GM18861 (cell line): Measurements from ENCODE around the gene PAPLN.

Source experiments
- ATAC-seq: cut with Tn5 transposase; IDR thresholded peaks from one replicate; pipeline ENCODE4 v1.9.1; 2021; ENCODE audit not compliant: unreplicated experiment

PAPLN gene

GRCh38 chr14:73260574-73260973 is 23.3 kb downstream of the PAPLN start:
- ATAC-seq: no peak

GRCh38 chr14:73261075-73261474 is 23.8 kb downstream of the PAPLN start:
- ATAC-seq: no peak

DNA sequence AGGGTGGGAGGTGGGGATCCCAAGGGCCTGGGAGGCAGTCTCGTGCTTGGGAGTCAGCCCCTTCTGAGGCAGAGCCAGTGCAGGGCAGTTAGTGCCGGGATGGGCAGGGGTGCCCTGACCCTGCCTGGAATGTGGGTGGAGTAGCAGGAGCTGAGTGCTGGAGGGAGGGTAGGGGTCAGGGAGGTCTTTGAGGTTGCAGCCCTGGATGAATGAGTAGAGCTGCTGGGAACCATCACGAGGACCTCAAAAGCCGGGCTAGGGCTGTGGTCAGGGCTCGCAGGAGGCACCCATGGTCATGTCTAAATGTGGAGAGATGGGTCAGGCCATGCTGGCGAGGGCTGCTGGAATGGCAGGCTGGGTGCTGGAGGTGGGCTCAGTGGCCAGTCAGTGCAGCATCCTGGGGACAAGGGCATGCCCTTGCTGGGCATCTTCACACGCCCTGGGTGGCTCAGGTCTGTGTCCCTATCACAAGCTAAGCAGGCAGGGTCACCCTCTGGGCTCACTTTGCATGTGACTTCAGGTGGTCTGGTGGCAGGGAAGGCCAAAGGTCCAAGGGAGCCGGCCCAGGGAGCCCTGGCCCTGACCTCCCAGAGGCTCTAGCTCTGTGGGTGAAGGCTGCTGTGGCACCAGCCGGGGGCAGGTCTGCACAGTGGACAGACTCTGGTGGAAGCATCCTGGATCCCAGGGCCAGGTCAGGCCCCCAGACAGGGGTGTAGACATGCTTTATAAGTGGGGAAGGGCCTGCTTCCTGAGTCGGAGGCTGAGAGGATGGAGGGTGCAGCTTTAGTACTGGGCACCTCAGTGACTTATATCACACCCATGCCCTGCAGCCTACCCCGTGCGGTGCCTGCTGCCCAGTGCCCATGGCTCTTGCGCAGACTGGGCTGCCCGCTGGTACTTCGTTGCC is 24.5 kb downstream of the PAPLN start:
- ATAC-seq: no peak

DNA sequence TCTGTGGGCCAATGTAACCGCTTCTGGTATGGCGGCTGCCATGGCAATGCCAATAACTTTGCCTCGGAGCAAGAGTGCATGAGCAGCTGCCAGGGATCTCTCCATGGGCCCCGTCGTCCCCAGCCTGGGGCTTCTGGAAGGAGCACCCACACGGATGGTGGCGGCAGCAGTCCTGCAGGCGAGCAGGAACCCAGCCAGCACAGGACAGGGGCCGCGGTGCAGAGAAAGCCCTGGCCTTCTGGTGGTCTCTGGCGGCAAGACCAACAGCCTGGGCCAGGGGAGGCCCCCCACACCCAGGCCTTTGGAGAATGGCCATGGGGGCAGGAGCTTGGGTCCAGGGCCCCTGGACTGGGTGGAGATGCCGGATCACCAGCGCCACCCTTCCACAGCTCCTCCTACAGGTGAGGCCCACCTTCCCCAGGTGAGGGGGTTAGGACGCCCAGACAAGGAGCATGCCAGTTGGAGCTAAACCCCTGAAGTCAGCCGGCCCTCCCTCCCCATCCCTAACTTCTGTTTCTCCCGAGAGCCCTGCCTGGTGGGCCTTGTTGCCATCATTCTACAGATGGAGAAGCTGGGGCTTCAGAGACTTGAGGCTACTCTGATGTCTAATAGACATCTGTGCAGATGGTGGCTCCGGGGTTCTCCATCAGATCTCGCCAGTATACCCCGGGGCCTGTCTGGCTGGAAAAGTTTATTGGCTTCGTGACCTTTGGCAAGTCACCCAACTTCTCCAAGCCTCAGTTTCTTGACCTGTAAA is 25.3 kb downstream of the PAPLN start:
- no peak for ATAC-seq

- no peak for ATAC-seq
These were observed 26.3 kb downstream of the PAPLN start for GRCh38 chr14:73263606-73264005.

DNA sequence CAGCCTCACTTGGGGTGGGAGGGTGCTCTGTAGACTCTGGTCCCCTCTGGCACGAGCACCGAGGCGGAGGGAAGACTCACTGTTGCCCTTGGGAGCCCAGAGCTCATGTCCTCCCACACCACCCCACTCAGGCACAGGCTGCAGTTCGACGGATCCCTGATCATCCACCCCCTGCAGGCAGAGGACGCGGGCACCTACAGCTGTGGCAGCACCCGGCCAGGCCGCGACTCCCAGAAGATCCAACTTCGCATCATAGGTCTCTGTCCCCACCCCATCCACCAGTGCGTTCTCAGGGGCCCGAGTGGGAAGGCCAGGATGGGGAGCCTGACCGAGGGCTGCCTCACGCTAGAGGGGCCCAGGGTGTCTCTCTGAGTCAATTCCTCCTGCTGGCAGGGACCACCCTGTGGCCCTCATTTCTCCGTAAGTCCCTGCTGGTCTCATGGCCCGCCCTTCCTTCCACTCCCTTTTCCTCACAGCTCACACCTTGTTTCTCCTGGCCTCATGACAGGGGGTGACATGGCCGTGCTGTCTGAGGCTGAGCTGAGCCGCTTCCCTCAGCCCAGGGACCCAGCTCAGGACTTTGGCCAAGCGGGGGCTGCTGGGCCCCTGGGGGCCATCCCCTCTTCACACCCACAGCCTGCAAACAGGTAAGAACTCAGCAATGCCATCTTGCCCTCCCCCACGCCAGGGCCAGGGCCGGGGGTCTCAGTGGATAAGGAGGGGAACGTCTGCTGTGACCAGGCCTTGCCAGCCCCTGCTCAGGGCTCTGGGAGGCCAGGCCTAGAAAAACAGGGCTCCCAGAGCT is 27.0 kb downstream of the PAPLN start:
- ATAC-seq: no peak

DNA sequence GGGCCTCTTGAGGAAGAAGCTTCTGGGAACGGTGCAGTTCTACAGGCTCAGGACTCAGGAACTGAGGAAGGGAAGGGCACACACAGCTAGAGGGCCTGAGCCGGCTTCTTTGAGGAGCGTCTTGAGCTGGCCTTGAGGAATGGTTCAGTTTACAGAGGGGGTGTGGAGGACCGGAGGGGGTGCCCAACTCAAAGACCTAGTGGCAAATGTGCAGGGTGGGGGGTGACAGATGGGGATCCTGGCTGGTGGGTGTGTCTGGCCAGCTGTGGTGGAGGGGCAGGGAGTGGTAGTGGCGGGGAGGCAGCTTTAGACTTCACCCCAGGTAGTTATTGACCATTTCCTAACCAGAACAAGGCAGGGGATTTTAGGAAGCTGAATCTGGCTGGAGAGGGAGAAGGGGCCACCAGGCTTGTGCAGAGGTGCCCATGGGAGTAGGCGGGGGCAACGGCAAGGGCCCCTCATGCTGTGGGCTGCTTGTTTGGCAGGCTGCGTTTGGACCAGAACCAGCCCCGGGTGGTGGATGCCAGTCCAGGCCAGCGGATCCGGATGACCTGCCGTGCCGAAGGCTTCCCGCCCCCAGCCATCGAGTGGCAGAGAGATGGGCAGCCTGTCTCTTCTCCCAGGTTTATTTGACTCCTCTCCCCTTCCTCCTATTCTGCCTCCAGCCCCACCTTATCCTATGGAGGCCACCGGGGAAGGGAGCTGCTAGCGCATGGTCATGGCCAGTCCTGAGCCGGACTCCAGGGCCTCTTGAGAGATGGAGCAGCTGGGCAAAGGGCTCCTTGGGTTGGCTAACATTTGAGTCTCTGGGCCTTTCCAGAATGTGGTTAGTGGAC is 27.8 kb downstream of the PAPLN start:
- no peak for ATAC-seq

- no peak for ATAC-seq
These were observed 28.4 kb downstream of the PAPLN start for GRCh38 chr14:73265721-73266046.

- ATAC-seq: no peak
These were observed 29.0 kb downstream of the PAPLN start for GRCh38 chr14:73266317-73266716.

DNA sequence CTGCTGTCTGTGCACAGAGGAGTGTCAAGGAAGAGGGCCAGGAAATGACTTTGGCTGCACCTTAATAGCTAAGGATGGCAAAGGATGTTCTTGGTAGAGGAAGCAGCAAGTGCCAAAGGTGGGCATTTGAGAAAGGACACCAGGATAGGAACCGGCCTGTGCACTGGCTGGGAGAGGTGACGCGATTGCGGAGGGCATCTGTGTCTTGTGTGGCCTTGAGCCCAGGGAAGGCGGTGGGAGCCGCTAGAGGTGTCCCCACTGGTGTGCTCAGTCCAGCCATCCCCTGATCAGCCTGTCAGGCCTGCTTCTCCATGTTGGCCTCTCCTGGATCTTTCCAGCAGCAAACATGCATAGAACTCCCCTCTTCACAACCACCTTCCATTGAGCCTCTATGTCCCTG is 30.2 kb downstream of the PAPLN start:
- no peak for ATAC-seq

GRCh38 chr14:73269729-73270531 is 32.6 kb downstream of the PAPLN start:
- peak; percentile 70 for ATAC-seq

DNA sequence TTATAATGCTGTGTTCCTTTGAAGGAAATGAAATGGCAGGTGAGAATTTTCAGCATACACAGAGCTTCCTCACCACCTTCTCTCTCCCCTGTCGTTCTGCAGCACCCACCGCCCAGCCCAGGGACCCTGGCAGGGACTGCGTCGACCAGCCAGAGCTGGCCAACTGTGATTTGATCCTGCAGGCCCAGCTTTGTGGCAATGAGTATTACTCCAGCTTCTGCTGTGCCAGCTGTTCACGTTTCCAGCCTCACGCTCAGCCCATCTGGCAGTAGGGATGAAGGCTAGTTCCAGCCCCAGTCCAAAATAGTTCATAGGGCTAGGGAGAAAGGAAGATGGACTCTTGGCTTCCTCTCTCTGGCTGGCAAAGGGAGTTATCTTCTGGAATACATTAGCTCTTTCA is 35.1 kb downstream of the PAPLN start:
- ATAC-seq: no peak

DNA sequence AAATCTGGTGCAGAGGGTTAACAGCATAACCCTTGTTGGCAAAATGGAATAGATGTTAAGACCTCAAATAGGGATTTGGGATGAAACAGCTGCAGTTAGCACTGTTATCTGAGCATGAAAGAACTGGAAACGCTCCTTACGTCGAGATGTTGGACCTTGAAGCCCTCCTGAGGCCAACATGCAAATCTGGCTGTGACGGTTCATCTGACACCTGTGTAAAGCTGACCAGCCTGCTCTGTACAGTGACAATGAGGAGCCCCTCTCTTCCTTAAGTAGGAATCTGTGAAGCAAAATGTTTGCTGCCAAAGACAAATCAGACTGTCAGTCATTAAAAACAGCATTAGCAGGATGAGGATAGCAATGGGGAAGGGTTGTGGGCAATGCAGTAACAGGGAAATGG is 36.5 kb downstream of the PAPLN start:
- no peak for ATAC-seq

DNA sequence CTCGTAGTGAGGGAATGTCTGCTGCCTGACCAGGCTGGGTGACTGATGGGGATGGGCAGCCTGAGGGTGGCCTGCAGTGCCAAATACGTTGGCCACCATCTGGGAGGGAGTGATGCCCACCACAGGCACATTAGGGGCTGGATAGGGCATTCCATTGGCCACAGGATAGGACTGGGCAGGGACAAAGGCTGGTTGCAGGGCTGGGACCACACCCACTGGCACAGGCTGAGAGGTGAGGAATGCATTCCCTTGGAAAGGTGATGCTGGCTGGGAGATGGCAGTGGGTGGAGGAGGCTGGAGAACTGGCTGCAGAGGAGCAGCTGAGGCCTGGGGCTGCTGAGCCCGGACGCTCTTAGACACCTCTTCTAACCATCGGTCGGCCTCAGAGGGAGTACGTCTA is 39.5 kb downstream of the PAPLN start:
- ATAC-seq: no peak

GRCh38 chr14:73277376-73277775 is 40.1 kb downstream of the PAPLN start:
- ATAC-seq: no peak

DNA sequence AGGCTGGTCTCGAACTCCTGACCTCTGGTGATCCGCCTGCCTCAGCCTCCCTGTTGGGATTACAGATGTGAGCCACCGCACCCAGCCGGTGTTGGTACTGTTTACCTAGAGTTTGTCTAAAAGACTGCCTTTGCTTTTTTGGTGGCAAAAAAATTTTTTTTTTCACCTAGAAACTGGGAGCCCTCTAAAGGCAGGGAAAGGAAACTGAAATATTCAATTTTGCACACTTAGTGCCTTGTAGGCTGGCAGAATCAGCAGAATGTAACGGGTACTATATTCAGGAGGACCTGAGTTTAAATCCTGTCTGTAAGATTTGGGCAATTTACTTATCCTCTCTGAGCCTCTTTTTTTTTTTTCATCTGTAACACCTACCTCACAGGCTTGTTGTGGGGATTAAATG is 43.6 kb downstream of the PAPLN start:
- ATAC-seq: no peak

- no peak for ATAC-seq
These were observed 46.5 kb downstream of the PAPLN start for GRCh38 chr14:73283608-73284379.

- ATAC-seq: no peak
These were observed 48.7 kb downstream of the PAPLN start for GRCh38 chr14:73285979-73286378.

- ATAC-seq: no peak
These were observed 49.3 kb downstream of the PAPLN start for GRCh38 chr14:73286598-73286997.
